Panc1 (cell line): Measurements from ENCODE around the gene NUP93. TPM values are rescaled to one million over a fixed set of nuclear protein-coding genes. Genes with fewer than 3 reads are reported as not detected.

Source experiments
- ATAC-seq: fragments of 200-7000 bp; cut with Tn5 transposase; 2 replicates; pipeline ENCODE4 v1.9.1; 2020; ENCODE audit warnings: mild to moderate bottlenecking, moderate library complexity
- BruUV-seq: library from RNA; stranded (reverse); fragments of 400-500 nt; replicated peaks from 2 replicates; lab custom pipeline; 2021; lab: Mats Ljungman, UMichigan
- CTCF ChIA-PET: fragments of 300-600 bp; sonication (Branson Sonifier 250); formaldehyde crosslinking; loops from one replicate; lab custom pipeline; 2022; ENCODE audit warnings: antibody characterized with exemption; lab: Charles Lee
- POLR2A ChIA-PET: fragments of 300-600 bp; sonication (Branson Sonifier 250); formaldehyde crosslinking; loops from one replicate; lab custom pipeline; 2022; ENCODE audit warnings: antibody characterized with exemption; lab: Charles Lee
- DNase-seq: peaks from one replicate; pipeline ENCODE4 v3.0.0-alpha.2; 2010; ENCODE audit warnings: low read depth, low spot score
- H3K27ac ChIP-seq: 2 replicates; pipeline ENCODE4 v1.5.1; 2011; ENCODE audit warnings: mild to moderate bottlenecking, low read length, inconsistent platforms
- H3K27me3 ChIP-seq: fragments of 200-500 bp; sonication (Bioruptor generic); 2 replicates; pipeline ENCODE4 v1.6.0; 2014; ENCODE audit warnings: low read length, inconsistent platforms; ENCODE audit not compliant: control insufficient read depth, insufficient read depth
- H3K36me3 ChIP-seq: fragments of 200-500 bp; sonication (Bioruptor generic); 2 replicates; pipeline ENCODE4 v1.5.1; 2014; ENCODE audit warnings: inconsistent platforms, mild to moderate bottlenecking, low read length, moderate library complexity; ENCODE audit not compliant: control insufficient read depth, insufficient read depth
- H3K4me1 ChIP-seq: 2 replicates; pipeline ENCODE4 v1.5.1; 2011; ENCODE audit warnings: inconsistent platforms, mild to moderate bottlenecking, low read length, moderate library complexity; ENCODE audit not compliant: control insufficient read depth, insufficient read depth
- H3K4me3 ChIP-seq, 2 experiments: 2 replicates each; pipeline ENCODE4 v1.5.1; 2011 to 2012; ENCODE audit warnings: low read depth in 2 of 2, low read length in 2 of 2, mild to moderate bottlenecking in 2 of 2, inconsistent platforms in 1 of 2, moderate library complexity in 1 of 2
- H3K9me3 ChIP-seq: fragments of 200-500 bp; sonication (Bioruptor generic); 2 replicates; pipeline ENCODE4 v1.5.1; 2014; ENCODE audit warnings: low read depth, mild to moderate bottlenecking, inconsistent platforms, low read length, moderate library complexity; ENCODE audit not compliant: control insufficient read depth, insufficient read depth
- POLR2AphosphoS5 ChIP-seq: IDR thresholded peaks from 2 replicates; pipeline ENCODE4 v1.6.1; 2012; ENCODE audit warnings: mild to moderate bottlenecking, low read depth, low read length, moderate library complexity
- SIN3A ChIP-seq: IDR thresholded peaks from 2 replicates; pipeline ENCODE4 v1.6.1; 2012; ENCODE audit warnings: low read depth, mild to moderate bottlenecking, low read length, moderate library complexity, borderline replicate concordance; ENCODE audit not compliant: insufficient read depth
- TCF7L2 ChIP-seq: IDR thresholded peaks from 2 replicates; pipeline ENCODE4 v1.6.1; 2011; ENCODE audit warnings: mild to moderate bottlenecking, low read depth, low read length, inconsistent platforms
- in situ Hi-C: cut with HindIII; loops from 2 replicates; pipeline ENCODE4 v1.10.0; 2016; ENCODE audit warnings: low sequenced_read_pairs, low pct_unique_long_range_greater_than_20kb
- intact Hi-C: fragments of 100-400 bp; cut with micrococcal nuclease; formaldehyde crosslinking; loops from one replicate; pipeline ENCODE4 v1.10.0; 2022; ENCODE audit not compliant: unreplicated experiment
- total RNA-seq: library from RNA; stranded (reverse); gene quantifications from one replicate; pipeline ENCODE4 v1.2.1, GENCODE V29; 2021; ENCODE audit not compliant: unreplicated experiment
- TF ChIP-seq, protein P1 (sequence below), 2 experiments: IDR thresholded peaks; 2 replicates each; pipeline ENCODE4 v1.6.1; 2011 to 2012; ENCODE audit warnings: low read depth in 2 of 2, control low read depth in 1 of 2, low read length in 1 of 2, mild to moderate bottlenecking in 1 of 2, moderate library complexity in 1 of 2; ENCODE audit not compliant: insufficient read depth in 1 of 2
- TF ChIP-seq, protein P2 (sequence below): fragments of 450-650 bp; IDR thresholded peaks from 2 replicates; pipeline ENCODE4 v1.5.1; 2017; ENCODE audit warnings: mild to moderate bottlenecking

NUP93 gene
- total RNA-seq, 1 experiment from 2014 or later: 88.5 TPM

DNA sequence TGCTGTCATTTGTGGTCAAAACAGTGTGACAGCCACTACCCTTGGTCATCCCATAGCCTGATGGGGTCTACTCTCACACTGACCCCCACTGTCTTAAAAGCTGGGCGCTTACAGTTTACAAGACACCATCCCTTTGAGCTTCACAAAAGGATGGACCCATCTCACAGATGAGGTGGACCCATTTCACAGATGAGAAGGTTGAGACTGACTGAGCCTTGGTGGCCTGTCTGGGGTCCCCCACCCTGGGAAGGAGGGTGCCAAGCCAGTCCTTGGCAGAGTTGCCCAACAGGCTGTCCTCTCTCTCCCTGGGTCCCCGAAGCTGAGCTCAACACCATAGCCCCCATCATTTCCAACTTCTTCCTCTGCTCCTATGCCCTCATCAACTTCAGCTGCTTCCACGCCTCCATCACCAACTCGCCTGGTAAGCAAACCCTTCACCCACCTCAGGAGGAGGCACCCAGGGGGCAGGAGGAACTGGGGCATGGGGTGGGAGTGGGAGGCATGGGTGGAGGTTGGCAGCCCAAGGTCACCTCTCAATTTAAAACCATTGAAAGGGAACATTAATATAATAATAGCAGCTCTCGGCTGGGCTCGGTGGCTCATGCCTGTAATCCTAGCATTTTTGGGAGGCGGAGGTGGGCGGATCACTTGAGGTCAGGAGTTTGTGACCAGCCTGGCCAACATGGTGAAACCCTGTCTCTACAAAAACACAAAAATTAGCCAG lies 152.3 kb downstream of the NUP93 start:
- H3K4me1 ChIP-seq: no peaks in the 10 kb centered on the region
- ChIA-PET CTCF (interaction anchor here (0.6 kb wide), 1 partner anchor 105 kb away, joined by 4 read pairs; no protein-coding TSS in a partner anchor), POLR2A (no interaction called here)
- no peaks in the 10 kb centered on the region for H3K36me3 ChIP-seq
- no peak for DNase-seq
- TF ChIP-seq, protein P1, sequence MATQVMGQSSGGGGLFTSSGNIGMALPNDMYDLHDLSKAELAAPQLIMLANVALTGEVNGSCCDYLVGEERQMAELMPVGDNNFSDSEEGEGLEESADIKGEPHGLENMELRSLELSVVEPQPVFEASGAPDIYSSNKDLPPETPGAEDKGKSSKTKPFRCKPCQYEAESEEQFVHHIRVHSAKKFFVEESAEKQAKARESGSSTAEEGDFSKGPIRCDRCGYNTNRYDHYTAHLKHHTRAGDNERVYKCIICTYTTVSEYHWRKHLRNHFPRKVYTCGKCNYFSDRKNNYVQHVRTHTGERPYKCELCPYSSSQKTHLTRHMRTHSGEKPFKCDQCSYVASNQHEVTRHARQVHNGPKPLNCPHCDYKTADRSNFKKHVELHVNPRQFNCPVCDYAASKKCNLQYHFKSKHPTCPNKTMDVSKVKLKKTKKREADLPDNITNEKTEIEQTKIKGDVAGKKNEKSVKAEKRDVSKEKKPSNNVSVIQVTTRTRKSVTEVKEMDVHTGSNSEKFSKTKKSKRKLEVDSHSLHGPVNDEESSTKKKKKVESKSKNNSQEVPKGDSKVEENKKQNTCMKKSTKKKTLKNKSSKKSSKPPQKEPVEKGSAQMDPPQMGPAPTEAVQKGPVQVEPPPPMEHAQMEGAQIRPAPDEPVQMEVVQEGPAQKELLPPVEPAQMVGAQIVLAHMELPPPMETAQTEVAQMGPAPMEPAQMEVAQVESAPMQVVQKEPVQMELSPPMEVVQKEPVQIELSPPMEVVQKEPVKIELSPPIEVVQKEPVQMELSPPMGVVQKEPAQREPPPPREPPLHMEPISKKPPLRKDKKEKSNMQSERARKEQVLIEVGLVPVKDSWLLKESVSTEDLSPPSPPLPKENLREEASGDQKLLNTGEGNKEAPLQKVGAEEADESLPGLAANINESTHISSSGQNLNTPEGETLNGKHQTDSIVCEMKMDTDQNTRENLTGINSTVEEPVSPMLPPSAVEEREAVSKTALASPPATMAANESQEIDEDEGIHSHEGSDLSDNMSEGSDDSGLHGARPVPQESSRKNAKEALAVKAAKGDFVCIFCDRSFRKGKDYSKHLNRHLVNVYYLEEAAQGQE (IDR thresholded peaks at IDR 0.05; ENCODE audit: insufficient read depth in 1 of 2, low read depth in 2 of 2, low read length in 1 of 2): no peak
- TF ChIP-seq POLR2AphosphoS5: no peak
- TF ChIP-seq TCF7L2: no peak
- TF ChIP-seq, protein P2, sequence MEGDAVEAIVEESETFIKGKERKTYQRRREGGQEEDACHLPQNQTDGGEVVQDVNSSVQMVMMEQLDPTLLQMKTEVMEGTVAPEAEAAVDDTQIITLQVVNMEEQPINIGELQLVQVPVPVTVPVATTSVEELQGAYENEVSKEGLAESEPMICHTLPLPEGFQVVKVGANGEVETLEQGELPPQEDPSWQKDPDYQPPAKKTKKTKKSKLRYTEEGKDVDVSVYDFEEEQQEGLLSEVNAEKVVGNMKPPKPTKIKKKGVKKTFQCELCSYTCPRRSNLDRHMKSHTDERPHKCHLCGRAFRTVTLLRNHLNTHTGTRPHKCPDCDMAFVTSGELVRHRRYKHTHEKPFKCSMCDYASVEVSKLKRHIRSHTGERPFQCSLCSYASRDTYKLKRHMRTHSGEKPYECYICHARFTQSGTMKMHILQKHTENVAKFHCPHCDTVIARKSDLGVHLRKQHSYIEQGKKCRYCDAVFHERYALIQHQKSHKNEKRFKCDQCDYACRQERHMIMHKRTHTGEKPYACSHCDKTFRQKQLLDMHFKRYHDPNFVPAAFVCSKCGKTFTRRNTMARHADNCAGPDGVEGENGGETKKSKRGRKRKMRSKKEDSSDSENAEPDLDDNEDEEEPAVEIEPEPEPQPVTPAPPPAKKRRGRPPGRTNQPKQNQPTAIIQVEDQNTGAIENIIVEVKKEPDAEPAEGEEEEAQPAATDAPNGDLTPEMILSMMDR: no peak
- no peak for TF ChIP-seq SIN3A
- H3K27me3 ChIP-seq: no peaks in the 10 kb centered on the region
- no TSS peak for BruUV-seq
- no peak for ATAC-seq
- intact Hi-C loops: no loop called here
- H3K4me3 ChIP-seq: no peak overlapping the region
- H3K27ac ChIP-seq: no peak overlapping the region
- no peaks in the 10 kb centered on the region for H3K9me3 ChIP-seq
- in situ Hi-C loops: no loop called here

DNA sequence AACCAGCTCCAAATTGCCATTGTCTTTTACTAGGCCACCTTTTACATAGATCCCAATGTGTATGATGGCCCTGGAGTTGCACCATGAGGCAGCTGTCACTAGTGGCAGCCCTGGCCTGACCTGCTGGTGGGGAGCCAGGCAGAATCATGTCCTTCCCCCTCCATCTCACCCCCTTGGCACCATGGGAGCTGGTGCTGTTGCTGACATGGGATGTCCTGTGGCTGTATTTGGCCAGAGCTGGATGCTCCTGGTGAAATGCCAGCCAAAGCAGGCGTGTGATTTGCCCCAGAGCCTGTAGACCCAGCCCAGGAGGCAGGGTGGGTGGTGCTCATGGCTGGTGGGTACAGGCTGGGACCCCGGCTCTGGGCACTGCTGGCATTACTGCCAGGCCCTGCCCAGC lies 153.7 kb downstream of the NUP93 start:
- TF ChIP-seq, protein P2: no peak
- no peak for TF ChIP-seq SIN3A
- TF ChIP-seq, protein P1 (IDR thresholded peaks at IDR 0.05; ENCODE audit: insufficient read depth in 1 of 2, low read depth in 2 of 2, low read length in 1 of 2): no peak
- no peak for TF ChIP-seq TCF7L2
- no peak for TF ChIP-seq POLR2AphosphoS5
- H3K4me3 ChIP-seq: no peak overlapping the region
- DNase-seq: no peak
- intact Hi-C loops (no loop called here), in situ Hi-C loops (no loop called here)
- no peaks in the 10 kb centered on the region for H3K36me3 ChIP-seq
- no TSS peak for BruUV-seq
- no peaks in the 10 kb centered on the region for H3K4me1 ChIP-seq
- no peaks in the 10 kb centered on the region for H3K27me3 ChIP-seq
- POLR2A ChIA-PET: interaction anchor here (0.6 kb wide), 1 partner anchor 108 kb away, joined by 8 read pairs; no protein-coding TSS in a partner anchor
- CTCF ChIA-PET: no interaction called here
- no peak overlapping the region for H3K27ac ChIP-seq
- ATAC-seq: no peak
- no peaks in the 10 kb centered on the region for H3K9me3 ChIP-seq
